HepG2 (cell line): ENCODE data around the gene SLC15A1.

Experiments used
- CTCF ChIP-seq: sonication (generic); formaldehyde crosslinking; IDR thresholded peaks from 2 replicates; pipeline ENCODE4 v1.5.0; 2020; ENCODE audit warnings: mild to moderate bottlenecking, missing genetic modification reagents, moderate library complexity
- SSRP1 ChIP-seq: IDR thresholded peaks from 2 replicates; pipeline ENCODE4 v1.6.1; 2016; ENCODE audit warnings: control low read depth
- TAF1 ChIP-seq: sonication (generic); formaldehyde crosslinking; IDR thresholded peaks from 2 replicates; pipeline ENCODE4 v1.4.0; 2020; ENCODE audit warnings: missing genetic modification reagents
- TBL1XR1 ChIP-seq: fragments of 150-350 bp; IDR thresholded peaks from 2 replicates; pipeline ENCODE4 v1.6.1; 2014; ENCODE audit warnings: borderline replicate concordance, low read length; ENCODE audit not compliant: partially characterized antibody
- ZNF629 ChIP-seq: sonication (generic); formaldehyde crosslinking; conservative IDR thresholded peaks from 2 replicates; pipeline ENCODE4 v1.5.0; 2020; ENCODE audit warnings: missing genetic modification reagents

- no peak for TF ChIP-seq CTCF (CRISPR knock-in tag)
- TF ChIP-seq TBL1XR1: no peak
- TF ChIP-seq SSRP1: no peak
- TF ChIP-seq TAF1 (CRISPR knock-in tag): no peak
- TF ChIP-seq ZNF629 (CRISPR knock-in tag): no peak
Measured at GRCh38 chr13:98652721-98653462, 99.6 kb downstream of the SLC15A1 start.
